Right lobe of liver (tissue), 6 donors: ENCODE results near the gene PVALB. TPM values are rescaled to one million over a fixed set of nuclear protein-coding genes. Genes with fewer than 3 reads are reported as not detected.

Source experiments
- ATAC-seq, 4 donors: fragments of 200-7000 bp; cut with Tn5 transposase; one replicate each; pipeline ENCODE4 v1.9.1; 2020; ENCODE audit warnings: mild to moderate bottlenecking in 4 of 4, moderate library complexity in 4 of 4
- DNase-seq, 3 donors: peaks; one replicate each; pipeline ENCODE4 v3.0.0-alpha.2; 2020
- H3K27ac ChIP-seq, 3 donors: fragments of 200-600 bp; one replicate each; pipeline ENCODE4 v1.8.0; 2022
- H3K27me3 ChIP-seq, 2 donors: fragments of 200-600 bp; one replicate each; pipeline ENCODE4 v1.8.0; 2022
- H3K36me3 ChIP-seq, 4 donors: fragments of 200-600 bp; sonication (generic) in 1 of 4; one replicate each; pipeline versions ENCODE4 v1.5.1 to v1.8.0; 2017 to 2022; ENCODE audit warnings: control low read depth in 1 of 4
- H3K4me1 ChIP-seq, 4 donors: fragments of 200-600 bp; sonication (generic) in 1 of 4; one replicate each; pipeline versions ENCODE4 v1.5.1 to v1.8.0; 2017 to 2022; ENCODE audit warnings: control low read depth in 1 of 4
- H3K4me3 ChIP-seq, 3 donors: fragments of 200-600 bp; one replicate each; pipeline ENCODE4 v1.8.0; 2022
- H3K9me3 ChIP-seq, 4 donors: fragments of 200-600 bp; sonication (generic) in 1 of 4; one replicate each; pipeline versions ENCODE4 v1.5.1 to v1.8.0; 2017 to 2022; ENCODE audit warnings: control low read depth in 1 of 4
- CTCF ChIP-seq, 4 donors: fragments of 200-600 bp in 3 of 4; fragments of 450-650 bp in 1 of 4; IDR thresholded peaks; one replicate each; pipeline versions ENCODE4 v1.5.1 to v1.8.0; 2016 to 2022; ENCODE audit warnings: antibody characterized with exemption in 4 of 4, mild to moderate bottlenecking in 2 of 4
- POLR2A ChIP-seq: fragments of 450-650 bp; IDR thresholded peaks from one replicate; pipeline ENCODE4 v1.6.1; 2017; ENCODE audit warnings: antibody characterized with exemption, mild to moderate bottlenecking
- WGBS: methylation state at CpG from one replicate; pipeline ENCODE4 v1.1.6; 2018; ENCODE audit warnings: low coverage, low lambda C conversion rate; ENCODE audit not compliant: insufficient coverage; ENCODE audit errors: missing lambda C conversion rate; 5-methylcytosine and 5-hydroxymethylcytosine counted together
- intact Hi-C, 2 donors: fragments of 100-400 bp; cut with DNase I; formaldehyde crosslinking; loops; one replicate each; pipeline versions ENCODE4 v1.11.2 to v1.14.1; 2022
- total RNA-seq, 6 experiments: library from RNA; depleted of rRNA in 2 of 6; stranded (reverse); fragments of >200 nt in 2 of 6; fragmentation: NEBNext Ultra II Directional in 3 of 6; extraction: Animal tissue kit (Norgen Biotek cat#: 25700) in 3 of 6; gene quantifications; one replicate each; pipeline versions ENCODE4 v1.1.0 to v1.2.4, GENCODE V29; 2016 to 2023
- donor health status: DM: no; HTN: yes; CAD: no.
- donor health status: DM: no; HTN: no; CAD: no.
- donor health status: DM: no; HTN: no; CAD: no.
- donor health status: DM: no; HTN: yes; CAD: no.
- donor health status: DM: no; HTN: yes; CAD: no.

PVALB gene
- total RNA-seq, 6 experiments from 2014 or later = 0.59 to 1.7 (median 1.4) TPM; not detected in 2

GRCh38 chr22:36815558-36816338, 1.1 kb downstream of the PVALB start:
- H3K27ac ChIP-seq = no peak overlapping the region
- ATAC-seq (no peak), DNase-seq (no peak)
- TF ChIP-seq POLR2A = no peak
- TF ChIP-seq CTCF (IDR thresholded peaks at IDR 0.05) = no peak
- H3K27me3 ChIP-seq = peaks cover 0 to 11% of the 10 kb centered on the region in 2 donors
- intact Hi-C loops = no loop called here
- H3K4me1 ChIP-seq = peaks cover 0 to 7% (median 0%) of the 10 kb centered on the region in 4 donors
- H3K9me3 ChIP-seq = no peaks in the 10 kb centered on the region
- WGBS = 39% methylated on average over 4 of the region's 8 CpGs
- no peak overlapping the region for H3K4me3 ChIP-seq
- no peaks in the 10 kb centered on the region for H3K36me3 ChIP-seq

- H3K9me3 ChIP-seq = no peaks in the 10 kb centered on the region
- DNase-seq = no peak
- TF ChIP-seq CTCF (IDR thresholded peaks at IDR 0.05) = no peak
- no peak for TF ChIP-seq POLR2A
- peaks cover 0 to 11% of the 10 kb centered on the region in 2 donors for H3K27me3 ChIP-seq
- H3K4me1 ChIP-seq = peaks cover 0 to 7% (median 0%) of the 10 kb centered on the region in 4 donors
- H3K27ac ChIP-seq = no peak overlapping the region
- H3K36me3 ChIP-seq = no peaks in the 10 kb centered on the region
- H3K4me3 ChIP-seq = no peak overlapping the region
- no peak for ATAC-seq
- intact Hi-C loops = no loop called here
- WGBS = 55% methylated on average over 7 of the region's 10 CpGs
These were observed 2.0 kb downstream of the PVALB start for GRCh38 chr22:36814801-36815200.

- DNase-seq (no peak), ATAC-seq (no peak)
- Histone ChIP-seq H3K27ac (no peak overlapping the region), H3K9me3 (no peaks in the 10 kb centered on the region), H3K4me1 (no peaks in the 10 kb centered on the region), H3K4me3 (no peak overlapping the region), H3K36me3 (no peaks in the 10 kb centered on the region), H3K27me3 (no peaks in the 10 kb centered on the region)
- TF ChIP-seq POLR2A (no peak), CTCF (IDR thresholded peaks at IDR 0.05) (no peak)
- intact Hi-C loops = no loop called here
- WGBS = 73% methylated on average over 2 of the region's 3 CpGs
These were observed 5.6 kb downstream of the PVALB start for GRCh38 chr22:36811094-36811800.

- no peak overlapping the region for H3K27ac ChIP-seq
- no peak overlapping the region for H3K4me3 ChIP-seq
- H3K36me3 ChIP-seq = no peaks in the 10 kb centered on the region
- no peaks in the 10 kb centered on the region for H3K4me1 ChIP-seq
- H3K9me3 ChIP-seq = no peaks in the 10 kb centered on the region
- H3K27me3 ChIP-seq = no peaks in the 10 kb centered on the region
- TF ChIP-seq CTCF (IDR thresholded peaks at IDR 0.05) (no peak), POLR2A (no peak)
- ATAC-seq (no peak), DNase-seq (no peak)
- WGBS = 62% methylated on average over 6 of the region's 6 CpGs
- intact Hi-C loops = no loop called here
These were observed 7.5 kb downstream of the PVALB start for GRCh38 chr22:36809351-36809750.
